Measurements from ENCODE around the gene POLR2C.

GRCh38 chr16:57516773-57517172 lies 54.3 kb downstream of the POLR2C start:
- TF ChIP-seq POLR2A (IDR thresholded peaks at IDR 0.05; ENCODE audit: insufficient read depth in 1 of 2, low read depth in 2 of 2, low read length in 2 of 2) (no peak), ZNF44 (CRISPR knock-in tag; IDR thresholded peaks at IDR 0.05) (no peak)
- TF ChIP-seq, protein P1, sequence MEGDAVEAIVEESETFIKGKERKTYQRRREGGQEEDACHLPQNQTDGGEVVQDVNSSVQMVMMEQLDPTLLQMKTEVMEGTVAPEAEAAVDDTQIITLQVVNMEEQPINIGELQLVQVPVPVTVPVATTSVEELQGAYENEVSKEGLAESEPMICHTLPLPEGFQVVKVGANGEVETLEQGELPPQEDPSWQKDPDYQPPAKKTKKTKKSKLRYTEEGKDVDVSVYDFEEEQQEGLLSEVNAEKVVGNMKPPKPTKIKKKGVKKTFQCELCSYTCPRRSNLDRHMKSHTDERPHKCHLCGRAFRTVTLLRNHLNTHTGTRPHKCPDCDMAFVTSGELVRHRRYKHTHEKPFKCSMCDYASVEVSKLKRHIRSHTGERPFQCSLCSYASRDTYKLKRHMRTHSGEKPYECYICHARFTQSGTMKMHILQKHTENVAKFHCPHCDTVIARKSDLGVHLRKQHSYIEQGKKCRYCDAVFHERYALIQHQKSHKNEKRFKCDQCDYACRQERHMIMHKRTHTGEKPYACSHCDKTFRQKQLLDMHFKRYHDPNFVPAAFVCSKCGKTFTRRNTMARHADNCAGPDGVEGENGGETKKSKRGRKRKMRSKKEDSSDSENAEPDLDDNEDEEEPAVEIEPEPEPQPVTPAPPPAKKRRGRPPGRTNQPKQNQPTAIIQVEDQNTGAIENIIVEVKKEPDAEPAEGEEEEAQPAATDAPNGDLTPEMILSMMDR (CRISPR knock-in tag; IDR thresholded peaks at IDR 0.05), result no peak
